Measurements from ENCODE around the gene PTH2.

GRCh38 chr19:49456326-49456725 lies 33.1 kb upstream of the PTH2 start:
- TF ChIP-seq CTCF (IDR thresholded peaks at IDR 0.05; ENCODE audit: poor library complexity) (no peak), EZH2phosphoT487 (IDR thresholded peaks at IDR 0.05; ENCODE audit: low read depth, severe bottlenecking, unreplicated experiment) (no peak), EZH2 (IDR thresholded peaks at IDR 0.05; ENCODE audit: borderline replicate concordance) (no peak)
